HG02759 (cell line): ENCODE results near the gene GGTLC2.
"Not testable (repeated sequence)": the region's sequence is repeated elsewhere in the genome, so short reads cannot be mapped to it uniquely, and the experiment has no call there.

ENCODE experiments used
- ATAC-seq: cut with Tn5 transposase; IDR thresholded peaks from one replicate; pipeline ENCODE4 v1.9.1; 2021; ENCODE audit warnings: mild to moderate bottlenecking, moderate library complexity; ENCODE audit not compliant: unreplicated experiment

Gene GGTLC2

DNA sequence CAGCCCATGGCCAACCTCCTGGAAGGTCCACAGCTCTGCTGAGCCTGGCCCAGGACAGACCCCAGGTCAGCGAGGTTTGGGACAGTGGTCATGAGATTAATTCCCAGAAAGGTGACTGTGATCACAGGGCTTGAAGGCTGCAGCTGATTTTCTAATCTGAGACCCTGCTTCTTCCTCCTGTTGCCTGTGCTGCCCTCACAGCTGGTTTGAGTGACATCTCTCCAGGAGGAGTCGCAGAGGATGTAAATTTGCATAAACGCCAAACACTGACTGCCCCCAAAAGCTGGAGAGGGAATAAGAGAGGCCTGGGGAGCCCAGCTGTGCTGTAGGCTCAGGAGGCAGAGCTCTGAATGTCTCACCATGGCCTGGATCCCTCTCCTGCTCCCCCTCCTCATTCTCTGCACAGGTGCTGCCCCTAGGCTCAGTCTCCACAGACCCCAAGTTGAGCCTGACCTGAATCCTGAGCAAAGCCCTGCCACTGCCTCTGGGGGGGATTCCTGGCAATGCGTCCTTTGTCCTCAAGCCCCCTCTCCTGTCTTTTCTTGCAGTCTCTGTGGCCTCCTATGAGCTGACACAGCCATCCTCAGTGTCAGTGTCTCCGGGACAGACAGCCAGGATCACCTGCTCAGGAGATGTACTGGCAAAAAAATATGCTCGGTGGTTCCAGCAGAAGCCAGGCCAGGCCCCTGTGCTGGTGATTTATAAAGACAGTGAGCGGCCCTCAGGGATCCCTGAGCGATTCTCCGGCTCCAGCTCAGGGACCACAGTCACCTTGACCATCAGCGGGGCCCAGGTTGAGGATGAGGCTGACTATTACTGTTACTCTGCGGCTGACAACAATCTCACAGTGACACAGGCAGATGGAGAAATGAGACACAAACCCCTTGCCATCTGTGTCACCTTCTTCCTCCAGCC is 23.8 kb downstream of the GGTLC2 start:
- ATAC-seq, result no peak

DNA sequence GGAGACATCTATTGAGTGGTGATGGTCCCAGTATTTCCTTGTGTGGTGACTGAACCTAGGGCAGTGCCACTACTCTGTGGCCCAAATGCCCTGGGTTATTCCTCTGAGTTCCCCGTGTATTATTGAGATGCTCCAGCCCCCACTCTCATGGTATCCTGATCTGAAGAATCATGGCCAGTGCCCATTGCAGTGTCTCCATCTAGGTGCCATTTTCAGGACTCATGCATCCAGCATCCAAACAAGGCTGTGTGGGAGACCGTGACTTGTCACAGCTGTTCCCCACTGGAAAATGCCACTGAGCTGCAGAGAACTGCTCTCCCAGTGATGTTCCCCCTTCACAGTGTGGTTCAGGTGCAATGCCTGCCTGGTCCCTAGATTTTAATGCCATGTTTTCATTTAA is 24.7 kb downstream of the GGTLC2 start:
- ATAC-seq, result no peak

DNA sequence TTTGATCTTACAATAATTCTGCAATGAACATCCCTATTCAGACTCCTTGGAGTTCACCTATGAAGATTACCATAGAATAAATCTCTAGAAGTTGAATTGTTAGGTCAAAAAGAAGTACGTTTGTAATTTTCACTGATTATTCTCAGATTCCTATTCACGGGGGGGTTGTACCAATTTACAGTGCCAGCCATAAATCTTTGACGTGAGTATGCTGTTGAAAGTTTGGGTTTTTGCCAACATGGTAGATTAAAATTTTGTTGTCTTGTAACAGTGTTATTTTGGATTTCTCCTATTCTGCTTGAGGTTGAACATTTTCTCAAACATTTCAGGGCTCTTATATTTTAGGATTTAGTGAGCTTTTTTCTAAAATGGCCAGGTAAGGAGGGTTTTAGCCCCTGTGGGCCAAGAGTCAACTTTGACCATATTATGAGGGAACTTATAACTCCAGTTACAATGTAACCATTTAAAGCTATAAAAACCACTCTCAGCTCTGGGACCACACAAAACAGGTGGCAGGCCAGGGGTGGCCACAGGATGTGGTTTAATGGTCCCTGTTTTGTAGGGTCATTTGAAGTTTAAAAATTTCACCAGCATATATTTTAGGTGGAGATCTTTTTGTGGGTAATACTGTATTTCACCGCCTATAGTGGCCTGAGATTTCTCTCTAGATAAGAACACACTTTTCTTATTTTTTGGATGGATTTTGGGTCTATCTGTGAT is 25.8 kb downstream of the GGTLC2 start:
- ATAC-seq, result no peak

DNA sequence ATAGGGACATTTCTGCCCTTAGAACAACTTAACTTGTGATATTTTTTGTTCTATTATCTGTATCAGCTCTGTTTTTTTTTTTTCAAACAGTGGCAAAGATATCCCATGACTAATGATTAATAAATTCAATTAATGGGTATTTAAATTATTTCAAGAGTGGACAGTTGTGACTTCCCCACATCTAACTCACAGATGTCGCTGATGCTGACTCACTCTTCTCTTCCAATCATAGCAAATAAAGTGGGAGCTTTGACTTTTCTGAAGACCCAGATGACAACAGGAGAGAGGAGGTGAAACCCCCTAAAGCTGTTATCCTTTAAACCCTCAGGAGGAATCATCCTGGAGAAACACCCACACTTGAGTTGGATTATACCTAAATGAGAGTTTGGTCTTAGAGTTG is 27.1 kb downstream of the GGTLC2 start:
- no peak for ATAC-seq

DNA sequence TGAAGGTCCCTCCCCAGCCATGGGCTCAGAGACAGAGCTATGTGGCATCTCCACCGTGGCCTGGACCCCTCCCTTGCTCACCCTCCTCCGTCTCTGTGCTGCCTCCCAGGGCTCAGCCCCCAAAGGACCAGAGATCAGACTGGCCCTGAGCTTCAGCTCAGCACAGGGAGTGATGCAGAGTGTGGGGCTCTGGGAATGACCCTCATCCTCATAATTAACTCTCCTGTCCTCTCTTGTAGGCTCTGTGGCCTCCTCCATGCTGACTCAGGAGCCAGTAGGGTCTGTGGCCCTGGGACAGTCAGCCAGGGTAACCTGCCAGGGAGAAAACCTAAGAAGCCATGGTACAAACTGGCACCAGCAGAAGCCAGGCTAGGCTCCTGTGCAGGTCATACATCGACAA is 28.7 kb downstream of the GGTLC2 start:
- no peak for ATAC-seq

DNA sequence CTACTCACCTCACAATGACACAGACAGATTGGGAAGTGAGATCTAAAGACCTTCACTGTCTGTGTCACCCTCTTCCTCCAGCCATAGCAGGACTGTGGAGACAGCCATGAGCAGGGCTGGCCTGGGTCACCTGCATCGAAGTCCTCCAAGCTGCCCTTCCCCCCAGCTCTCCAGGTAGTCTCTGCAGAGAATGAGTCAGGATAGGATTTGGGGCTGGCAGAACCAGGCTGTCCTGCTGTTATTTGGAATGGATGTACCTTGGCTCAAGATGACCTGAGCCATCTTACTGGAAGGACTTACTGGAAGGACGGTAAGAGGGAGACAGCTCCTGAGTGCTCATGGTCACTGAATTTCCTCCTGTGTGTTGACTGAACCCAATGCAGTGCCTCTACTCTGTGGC is 29.2 kb downstream of the GGTLC2 start:
- ATAC-seq, result no peak

DNA sequence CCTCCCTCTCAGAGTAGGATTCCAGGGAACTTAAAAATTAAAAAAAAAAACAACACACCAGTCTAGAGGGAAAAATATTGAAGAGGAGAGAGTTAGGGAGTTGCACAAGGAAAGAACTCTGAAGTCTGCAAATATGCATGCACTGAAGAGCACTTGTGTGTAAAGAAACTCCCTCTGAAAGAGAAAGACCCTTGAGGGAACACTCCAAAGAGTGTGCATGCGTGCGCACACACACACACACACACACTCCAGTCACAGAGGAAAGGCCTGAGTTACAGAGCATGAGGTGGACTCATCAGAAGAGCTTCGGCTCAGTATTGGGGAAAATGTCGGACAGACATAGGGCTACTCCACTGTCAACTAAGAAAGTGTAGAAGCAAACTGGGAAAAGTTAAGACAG is 30.1 kb downstream of the GGTLC2 start:
- no peak for ATAC-seq

DNA sequence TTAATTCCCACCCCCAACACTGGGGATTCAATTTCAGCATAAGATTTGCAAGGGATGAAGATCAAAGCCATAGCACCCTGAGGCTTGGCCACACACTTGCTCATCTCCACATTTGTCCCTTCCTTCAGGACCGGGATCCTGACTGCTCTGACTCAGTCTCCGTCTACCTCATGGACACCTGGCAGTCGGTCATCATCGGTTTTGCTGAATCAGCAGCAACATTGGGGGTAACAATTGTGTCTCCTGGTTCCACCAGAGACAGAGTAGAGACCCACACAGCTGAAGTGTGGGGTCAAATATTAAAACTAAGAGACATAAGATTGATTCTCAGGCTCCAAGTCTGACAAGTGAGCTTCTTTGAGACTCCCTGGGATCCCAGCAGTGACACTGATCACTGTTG is 34.6 kb downstream of the GGTLC2 start:
- ATAC-seq, result no peak

DNA sequence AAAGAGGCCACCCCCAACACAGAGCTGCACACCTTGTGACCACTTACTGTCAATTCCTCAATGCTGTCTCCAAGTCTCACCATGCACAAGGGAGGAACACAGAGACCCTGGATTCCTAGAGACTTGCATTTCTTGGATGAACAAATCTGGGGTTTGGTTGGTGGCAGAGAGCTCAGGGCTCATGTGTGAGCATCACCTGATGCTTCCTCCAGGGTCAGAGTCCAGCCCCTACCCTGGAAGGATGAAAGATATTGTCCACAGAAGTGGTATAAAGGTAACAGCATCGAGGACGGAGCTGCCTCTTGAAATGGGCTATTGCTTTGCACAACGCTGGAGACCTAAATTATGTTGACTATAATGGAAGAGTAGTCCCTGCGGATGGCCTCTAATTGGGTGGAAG is 36.0 kb downstream of the GGTLC2 start:
- no peak for ATAC-seq

DNA sequence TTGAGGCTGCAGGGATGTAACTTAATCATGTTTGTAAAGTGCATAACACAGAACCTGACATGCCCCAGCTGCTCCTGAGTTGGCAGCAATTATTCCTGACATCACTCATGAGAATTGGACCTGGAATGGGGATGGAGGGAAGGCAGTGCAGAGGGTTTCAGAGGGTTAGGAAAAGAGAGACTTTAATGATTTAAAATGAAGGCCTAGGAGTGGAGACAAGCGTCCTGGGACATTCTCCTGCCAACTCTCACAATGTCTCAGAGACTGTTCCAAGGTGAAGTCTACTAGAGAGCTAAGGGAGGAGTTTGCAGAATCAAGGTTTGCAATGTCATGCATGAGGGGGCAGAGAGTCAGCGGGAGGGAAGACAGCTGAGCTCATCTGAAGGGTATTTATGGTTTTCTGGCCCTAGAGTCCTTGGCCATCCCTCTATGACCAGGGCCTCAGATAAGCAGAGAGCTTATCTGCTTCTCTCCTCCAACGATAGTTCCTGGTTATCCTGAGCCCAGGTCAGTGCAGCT is 36.9 kb downstream of the GGTLC2 start:
- no peak for ATAC-seq

DNA sequence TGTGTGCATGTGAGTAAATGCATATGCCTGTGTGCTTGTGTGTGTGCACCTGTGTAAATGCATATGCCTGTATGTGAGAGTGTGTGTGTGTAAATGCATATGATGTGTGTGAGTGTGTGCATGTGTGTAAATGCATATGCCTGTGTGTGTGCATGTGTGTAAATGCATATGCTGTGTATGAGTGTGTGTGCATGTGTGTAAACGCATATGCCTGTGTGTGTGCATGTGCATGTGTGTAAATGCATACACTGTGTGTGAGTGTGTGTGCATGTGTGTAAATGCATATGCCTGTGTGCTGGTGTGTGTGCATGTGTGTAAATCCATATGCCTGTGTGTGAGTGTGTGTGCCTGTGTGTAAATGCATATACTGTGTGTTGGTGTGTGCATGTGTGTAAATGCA is 37.8 kb downstream of the GGTLC2 start:
- no peak for ATAC-seq

DNA sequence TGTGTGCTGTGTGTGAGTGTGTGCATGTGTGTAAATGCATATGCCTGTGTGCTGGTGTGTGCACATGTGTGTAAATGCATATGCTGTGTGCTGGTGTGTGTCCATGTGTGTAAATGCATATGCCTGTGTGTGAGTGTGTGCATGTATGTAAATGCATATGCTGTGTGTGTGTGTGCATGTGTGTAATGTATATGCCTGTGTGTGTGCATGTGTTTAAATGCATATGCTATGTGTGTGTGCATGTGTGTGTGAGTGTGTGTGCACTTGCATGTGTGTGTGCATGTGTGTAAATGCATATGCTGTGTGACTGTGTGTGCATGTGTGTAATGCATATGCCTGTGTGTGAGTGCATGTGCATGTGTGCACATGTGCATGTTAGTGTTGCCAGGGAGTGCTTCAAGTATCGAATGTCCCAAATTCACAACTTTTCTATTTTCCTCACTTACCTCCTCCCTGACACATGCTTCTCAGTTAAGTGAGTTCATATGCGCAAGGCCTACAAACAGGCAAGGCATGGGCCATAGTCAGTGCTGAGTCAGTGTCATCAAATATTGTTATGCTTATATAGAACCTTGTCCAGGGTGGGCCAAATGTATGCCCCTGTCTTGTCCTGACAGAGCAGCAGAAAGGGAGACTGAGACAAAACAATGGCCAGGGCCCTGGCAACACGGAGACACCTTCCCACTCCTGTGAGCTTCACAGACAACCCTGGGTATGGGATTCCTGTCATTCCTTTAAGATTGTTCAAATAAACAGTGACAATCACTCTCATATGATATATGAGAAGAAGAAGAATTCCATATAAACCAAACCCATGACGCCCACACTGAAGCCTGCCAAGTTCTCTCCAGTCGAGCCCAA is 38.6 kb downstream of the GGTLC2 start:
- ATAC-seq, result no peak

DNA sequence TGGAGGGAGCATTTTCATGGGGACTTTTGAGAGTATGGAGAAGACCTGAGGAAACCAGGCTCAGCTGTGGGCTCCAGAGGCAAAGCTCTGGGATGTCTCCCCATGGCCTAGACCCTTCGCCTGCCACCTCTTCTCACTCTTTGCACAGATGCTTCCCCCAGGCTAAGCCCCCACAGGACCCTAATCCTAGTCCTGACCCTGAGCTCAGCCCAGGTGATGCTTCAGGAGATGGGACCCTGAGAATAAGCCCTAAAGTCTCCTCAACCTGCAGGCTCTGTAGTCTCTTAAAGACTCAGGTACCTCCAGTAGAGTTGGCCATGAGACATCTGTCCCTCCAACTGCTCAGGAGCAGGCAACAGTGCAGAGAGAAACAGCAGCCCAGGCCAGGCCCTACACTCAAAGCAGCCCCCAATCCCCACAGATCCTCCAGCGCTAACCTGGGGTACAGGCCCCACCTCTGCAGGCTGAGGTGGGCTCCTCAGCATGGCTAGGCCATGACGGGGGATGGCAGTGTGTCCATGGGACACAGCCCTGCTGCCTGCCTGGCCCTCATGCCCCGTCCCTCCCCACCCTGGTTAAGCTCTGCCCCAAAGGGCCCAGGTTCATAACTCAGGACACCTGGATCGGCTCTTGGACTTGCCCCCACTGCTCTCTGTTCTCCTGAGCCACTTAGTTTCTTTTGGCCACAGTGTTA is 39.4 kb downstream of the GGTLC2 start:
- no peak for ATAC-seq

DNA sequence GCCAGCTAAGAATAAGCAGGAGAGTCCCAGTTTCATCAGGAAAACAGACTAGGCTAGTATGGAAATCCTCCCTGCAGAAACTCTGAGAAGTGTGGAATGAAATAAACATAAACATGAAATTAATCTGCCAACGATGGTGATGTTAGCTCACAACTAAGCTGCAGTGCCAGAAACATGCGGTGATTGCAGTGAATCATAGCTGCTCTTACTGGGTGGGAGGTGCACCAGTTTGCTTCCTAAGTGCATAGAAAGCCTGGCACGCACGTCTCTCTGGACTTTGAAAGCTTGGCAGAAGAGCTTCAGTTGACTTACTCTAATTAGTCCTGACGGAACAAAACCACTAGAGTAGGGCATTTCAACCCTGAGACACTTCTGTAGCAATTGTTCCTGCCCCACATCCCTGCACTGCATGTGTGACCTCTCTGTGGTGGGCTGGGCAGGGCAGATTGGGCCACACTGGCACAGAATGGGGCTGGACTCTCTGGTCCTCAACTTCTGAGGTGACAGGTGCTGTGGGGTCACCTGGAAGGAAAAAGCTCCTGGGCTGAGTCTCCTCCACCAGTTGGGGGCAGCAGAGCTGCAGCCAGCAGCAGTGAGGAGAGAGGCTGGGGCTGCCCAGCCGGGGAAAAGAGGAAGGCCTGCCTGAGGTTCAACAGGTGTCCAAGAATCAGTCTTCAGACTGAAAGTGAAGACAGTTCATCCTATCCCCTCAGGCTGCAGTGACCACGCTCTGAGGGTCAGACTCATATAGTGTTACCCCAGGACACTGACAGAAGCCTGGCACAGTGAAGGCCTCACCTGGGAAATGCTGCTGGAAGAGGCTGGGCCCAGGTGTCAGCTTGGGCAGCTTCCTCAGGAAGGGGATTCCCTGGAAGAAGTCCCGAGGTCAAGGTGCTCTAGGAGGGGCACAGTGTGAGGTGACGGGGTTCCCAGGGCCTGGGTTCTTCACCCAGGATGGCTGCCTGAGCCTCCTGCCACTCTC is 40.5 kb downstream of the GGTLC2 start:
- no peak for ATAC-seq

DNA sequence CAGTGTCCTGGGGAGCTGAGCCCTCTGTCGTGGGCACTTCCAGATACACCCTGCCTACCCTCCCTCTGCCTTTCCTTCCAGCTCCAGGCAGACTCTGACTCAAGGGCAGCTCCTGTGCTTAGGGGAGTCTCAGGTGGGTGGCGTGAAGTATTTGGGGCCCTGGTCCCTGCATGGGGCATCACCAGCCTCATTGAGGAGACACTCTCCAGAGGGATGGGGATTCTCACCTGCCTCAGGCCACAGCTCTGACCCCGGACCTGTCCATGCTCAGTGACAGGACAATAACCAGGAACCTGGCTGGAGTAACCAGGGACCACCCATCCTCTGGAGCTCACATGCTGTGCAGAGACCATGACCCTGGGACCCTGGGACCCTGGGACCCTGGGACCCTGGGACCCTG is 41.2 kb downstream of the GGTLC2 start:
- no peak for ATAC-seq

DNA sequence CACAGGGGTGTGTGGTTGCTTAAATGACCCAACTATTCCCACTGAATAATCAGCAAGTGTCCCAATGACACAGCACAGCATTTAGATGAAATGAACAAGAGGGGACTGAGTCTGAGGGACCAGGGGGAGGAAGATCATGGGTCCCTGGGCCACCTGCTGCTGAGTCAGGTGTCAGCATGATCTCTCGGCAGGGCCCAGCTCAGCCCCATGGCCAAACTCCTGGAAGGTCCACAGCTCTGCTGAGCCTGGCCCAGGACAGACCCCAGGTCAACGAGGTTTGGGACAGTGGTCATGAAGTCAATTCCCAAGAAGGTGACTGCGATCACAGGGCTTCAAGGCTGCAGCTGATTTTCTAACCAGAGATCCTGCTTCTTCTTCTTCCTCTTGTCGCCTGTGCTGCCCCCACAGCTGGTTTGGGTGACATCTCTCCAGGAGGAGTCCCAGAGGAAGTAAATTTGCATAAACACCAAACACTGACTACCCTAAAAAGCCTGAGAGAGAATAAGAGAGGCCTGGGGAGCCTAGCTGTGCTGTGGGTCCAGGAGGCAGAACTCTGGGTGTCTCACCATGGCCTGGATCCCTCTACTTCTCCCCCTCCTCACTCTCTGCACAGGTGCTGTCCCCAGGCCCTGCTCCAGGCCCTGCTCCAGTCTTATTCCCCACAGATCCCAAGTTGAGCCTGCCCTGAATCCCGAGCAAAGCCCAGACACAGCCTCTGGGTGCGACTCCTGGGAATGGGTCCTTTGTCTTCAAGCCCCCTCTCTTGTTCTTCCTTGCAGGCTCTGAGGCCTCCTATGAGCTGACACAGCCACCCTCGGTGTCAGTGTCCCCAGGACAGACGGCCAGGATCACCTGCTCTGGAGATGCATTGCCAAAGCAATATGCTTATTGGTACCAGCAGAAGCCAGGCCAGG is 42.0 kb downstream of the GGTLC2 start:
- ATAC-seq, result not testable (repeated sequence)

DNA sequence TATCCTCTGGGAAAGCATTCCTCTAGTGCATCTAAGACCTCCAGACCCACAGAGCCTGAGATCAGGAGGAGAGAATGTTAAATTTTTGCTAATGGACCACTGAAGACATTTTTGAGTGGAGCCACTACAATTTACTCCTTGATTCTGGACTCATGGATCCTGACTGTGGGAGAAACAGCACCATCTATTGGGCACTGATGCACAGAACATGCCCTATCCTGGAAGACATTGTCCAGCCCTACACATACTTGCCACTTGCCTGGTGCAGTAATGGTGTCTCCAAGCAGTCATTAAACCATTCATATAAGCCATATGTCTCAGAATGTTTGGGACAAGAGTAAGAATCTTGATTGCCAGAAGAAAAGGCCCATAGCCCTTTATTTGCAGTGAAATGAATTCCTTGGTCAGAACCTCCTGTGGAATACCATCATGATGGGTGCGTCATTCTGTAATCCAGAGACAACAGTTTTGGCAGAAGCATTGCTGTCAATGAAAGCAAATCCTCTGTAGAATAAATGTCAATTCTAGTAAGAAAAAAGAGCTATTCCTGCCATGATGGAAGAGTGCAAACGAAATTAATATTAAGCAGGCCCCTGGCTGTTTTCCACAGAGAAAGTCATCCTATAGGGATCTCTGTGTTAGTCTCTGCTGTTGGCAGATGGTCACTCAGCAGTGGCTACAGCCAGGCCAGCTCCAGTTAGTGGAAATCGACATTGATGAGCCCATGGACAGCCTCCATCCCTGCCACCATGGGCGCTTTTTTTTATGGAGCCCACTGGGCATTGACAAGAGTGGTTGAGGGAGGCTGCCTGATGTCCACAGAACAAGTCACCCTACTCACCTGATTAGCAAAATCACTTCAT is 43.5 kb downstream of the GGTLC2 start:
- ATAC-seq, result no peak
